Measurements from ENCODE around the gene ZNF296.

Gene ZNF296

DNA sequence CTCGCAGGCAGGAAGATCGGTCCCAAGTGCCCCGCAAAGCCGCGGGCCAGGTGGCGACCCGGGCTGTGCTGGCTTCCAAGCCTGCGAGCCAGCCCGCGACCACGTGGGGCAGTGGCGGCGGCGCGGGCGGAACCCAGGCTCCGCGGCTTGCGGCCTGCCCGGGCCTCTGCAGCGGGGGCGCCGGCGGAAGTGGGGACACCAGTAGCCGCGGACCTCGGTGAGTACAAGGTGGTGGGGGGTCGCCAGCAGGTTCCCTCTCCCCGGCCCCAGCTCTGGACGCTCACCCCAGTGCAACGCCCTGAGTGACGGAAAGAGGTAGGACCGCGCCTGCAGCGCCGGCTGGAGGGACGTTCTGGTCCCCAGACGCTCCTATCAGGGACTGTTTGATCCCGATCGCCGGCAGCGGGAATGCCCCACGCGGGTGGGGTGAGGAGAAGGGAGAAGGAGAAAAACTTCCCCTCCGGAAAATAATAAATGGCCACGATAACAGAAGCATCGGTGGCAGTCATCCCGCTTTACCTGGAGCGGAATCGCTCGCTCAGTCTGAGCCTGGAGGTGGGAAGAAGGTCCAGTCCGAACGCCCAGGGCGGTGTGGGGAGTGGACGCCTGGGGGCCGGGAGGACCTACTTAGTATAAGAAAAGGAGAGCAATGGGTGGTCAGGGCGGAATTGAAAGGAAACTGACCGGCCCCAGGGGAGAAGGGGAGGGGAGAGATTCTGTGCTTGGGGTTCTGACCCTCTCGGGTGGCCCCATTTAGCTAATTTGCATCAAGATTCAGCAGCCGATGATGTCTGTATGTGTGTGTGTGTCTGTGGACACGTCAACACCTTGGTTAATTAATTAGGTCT, 3.0 kb upstream of the ZNF296 start, which contains the start of gene GEMIN7:
TSS of gene GEMIN7 (plus strand) at position 198 of the 848 bp plus-strand sequence. CDS start 10,855 bp downstream, outside the sequence.
- DNase-seq: no peak

DNA sequence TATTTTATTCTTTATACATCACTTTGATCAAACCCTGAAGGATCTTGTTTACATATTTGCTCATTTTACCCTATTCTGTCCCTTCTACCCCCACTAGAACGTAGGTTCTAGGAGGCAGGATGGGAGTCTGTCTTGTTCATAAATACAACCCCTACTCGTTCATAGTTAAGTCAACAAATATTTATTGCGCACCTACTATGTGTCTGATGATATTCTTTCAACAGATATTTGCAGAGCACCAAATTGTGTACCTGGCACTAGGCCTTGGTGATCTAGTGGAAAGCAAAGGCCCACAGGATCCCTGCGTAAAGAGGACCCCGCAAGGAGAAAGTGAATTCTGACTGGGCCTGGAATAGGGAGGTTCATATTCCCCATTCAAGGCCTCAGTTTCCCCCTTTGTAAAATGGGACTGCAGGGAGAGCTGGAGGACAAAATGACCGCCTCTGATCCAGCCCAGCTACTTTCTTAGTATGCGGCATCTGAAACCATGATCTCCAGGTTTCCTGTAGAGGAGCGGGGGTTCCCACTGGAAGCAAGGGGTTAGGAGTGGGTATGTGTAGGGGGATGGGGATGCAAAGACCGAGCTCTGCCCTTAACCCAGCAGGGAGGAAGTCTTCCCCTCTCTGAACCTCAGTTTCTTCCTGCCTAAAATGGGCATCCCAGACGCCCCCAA, 2.2 kb upstream of the ZNF296 start:
- DNase-seq: no peak

DNA sequence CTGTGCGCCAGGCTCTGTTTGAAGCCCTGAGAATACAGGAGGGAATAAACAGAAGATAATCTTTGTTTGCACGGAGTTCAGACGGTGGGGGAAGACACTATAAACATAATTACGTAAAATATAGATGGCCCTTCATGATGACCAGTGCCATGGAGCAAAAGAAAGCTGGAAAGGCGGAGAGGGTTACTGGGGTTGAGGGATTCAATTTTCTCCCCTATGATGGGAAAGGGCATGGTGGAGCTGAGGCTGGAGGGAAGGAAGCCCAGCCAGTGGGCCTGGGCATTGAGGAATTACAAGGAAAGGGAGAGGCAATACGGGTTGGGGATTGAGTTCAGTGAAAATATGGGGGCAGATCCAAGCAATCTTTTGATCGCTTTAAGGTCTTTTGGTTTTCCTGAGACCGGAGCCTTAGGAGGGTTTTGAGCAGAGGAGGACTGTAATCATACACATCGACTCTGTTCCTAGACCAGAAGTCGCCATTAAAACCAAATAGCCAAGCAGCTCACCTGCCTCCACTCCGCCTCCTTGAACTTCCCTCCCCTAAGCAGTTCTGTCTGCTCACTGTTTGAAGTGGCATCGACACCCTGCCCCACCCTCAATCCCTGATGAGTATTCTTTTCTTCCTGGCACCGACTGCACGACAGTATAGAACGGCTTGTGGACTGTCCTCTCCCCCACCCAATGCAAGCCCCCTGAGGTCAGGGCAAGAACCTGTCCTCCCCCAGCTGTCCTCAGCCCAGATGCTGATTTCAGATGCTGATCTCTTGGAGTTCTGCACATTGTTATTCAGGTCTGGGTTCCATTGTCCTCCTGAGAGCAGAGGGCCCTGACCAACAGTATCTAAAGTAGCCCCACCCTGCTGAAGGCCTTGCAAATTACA, 813 bp upstream of the ZNF296 start:
- no peak for DNase-seq

DNA sequence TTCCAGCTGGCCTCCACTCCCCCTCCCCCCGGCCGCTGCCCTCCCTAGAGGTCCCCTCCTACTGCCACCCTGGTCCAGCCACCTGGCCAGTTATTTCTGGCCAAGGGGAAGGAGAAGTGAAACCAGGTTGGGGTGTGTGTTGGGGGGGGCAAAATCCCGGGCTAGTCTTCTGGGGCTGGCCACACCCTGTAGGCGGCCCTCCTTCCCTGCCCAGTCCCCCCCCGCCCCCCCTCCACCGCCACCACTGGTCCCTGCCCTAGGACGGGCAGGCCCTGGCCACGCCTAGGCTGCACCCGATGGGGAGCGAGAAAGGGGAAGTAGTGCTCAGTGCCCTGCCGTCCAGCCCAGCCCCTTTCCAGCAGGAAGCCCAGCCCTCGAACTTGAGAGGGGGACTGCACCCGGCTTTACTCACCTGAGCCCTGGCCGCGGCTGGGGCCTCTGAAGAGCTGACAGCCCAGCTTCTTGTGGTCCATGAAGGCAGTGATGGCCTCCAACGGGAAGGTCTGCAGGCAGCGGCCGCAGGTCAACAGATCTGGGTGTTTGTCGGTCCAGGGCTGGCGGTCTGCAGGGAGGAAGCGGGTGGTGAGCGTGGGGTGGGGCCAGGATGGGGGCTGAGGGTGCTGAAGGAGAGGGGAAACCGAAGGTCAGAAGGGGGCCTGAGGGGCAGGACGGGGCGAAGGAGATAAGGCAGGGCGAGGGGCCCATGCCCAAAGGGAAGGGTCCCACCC, 813 bp downstream of the ZNF296 start:
- peak; percentile 50 for DNase-seq

DNA sequence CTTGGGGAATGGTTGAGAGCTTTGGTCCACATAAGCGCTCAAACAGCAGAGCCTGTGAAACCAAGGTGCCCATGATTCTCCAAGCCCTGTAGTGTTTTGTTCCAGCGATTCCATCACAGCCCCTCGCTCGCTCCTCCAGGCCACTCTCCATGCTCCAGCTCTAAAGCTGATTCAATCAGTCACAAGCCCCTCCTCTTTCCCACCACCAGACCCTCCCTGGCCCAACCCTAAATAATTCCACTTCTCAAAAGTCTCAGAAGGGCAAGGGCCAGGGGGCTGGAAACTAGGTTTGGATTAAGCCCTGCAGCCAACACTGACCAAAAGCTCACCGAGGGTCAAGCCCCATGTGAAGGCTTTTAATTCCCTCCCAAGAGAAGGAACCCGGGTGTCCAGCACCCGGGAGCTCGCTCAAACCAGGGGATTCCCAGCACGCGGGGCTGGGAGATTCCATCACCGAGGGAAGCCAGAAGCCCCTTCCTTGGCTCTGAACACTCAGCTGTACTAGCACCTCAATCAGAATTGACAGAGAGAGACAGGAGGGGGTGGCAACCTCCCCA, 1.5 kb downstream of the ZNF296 start:
- no peak for DNase-seq

DNA sequence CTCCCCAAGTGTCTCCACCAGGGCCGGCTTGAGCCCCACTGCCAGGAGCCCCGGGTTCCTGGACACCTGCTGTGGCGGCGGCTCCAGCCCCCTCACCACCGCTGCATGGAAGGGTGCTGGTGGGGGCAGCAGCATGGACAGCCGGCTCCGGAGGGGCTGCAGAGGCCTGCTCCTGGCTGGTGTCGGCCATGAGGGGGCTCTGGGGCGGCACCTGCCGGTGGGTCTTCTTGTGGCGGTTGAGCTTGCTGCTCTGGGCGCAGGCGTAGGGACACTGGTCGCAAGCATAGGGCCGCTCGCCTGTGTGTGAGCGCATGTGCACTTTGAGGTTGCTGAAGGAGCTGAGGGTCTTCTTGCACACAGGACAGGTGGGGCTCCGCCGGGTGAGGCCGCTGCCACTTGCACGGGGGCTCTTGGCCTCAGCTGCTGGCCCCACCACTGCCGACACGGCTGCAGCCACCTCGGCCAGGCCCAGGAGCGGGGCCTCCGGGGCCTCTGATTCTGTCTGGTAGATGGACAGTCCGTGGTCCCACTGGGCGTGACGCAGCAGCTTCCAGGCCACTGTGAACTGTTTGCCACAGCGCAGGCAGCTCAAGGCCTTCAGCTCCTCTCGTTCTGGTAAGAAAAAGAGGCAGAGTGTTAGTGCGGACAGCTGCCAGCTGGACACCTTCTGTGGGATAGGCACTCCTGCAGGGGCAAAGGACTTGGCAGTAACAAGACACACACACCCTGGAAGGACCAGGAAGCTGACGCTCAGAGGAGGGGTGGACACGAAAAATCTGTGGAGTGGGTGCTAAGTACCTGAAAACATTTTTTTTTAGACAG, 4.1 kb downstream of the ZNF296 start:
- no peak for DNase-seq

DNA sequence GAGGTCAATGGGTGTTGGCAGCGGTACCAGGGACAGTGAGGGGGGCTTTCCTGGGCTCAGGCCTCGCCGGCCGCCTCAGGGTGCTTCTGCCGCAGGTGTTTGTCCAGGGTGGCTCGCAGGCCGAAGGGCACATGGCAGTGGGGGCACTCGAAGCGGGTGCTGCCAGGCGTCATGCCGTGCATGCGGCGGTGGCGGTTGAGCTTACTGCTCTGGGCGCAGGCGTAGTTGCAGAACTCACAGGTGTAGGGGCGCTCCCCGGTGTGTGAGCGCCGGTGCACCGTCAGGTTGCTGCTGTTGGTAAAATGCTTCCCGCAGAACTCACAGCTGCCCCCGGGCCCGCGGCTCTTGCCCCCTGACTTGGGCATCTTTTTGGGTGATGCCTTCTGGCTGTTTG, 4.7 kb downstream of the ZNF296 start:
- DNase-seq: no peak

DNA sequence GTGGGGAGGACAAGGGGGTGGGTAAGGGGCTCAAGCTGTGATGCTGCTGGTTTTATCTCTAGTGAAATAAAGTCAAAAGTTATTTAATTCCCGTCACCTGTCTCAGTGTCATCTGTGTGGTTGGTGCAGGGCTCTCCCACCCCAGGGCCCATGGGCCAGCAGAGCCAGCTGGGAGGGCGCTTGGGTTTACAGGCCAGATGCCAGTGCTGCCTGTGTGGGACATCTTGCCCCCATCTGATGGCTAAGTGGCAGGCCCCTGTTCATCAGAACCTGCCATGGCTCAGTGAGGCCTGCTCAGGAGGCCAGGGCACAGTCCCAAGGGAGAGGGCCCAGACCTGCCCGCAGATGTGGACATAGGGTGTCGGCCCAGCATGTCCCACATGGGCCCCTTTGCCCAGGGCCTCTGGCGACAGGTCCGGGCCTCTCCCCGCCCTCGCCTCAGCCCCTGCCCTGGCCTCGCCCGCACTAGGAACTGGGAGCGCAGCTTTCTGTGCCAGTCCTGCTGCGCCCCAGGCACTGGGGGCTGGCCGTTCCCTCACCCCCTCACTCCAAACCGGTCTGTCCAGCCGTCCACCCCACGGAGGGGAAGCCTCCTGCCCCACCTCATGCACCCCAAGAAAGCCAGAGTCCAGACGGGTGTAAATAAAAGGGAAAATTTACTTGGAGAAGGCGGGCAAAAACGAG, 5.3 kb downstream of the ZNF296 start:
- no peak for DNase-seq

DNA sequence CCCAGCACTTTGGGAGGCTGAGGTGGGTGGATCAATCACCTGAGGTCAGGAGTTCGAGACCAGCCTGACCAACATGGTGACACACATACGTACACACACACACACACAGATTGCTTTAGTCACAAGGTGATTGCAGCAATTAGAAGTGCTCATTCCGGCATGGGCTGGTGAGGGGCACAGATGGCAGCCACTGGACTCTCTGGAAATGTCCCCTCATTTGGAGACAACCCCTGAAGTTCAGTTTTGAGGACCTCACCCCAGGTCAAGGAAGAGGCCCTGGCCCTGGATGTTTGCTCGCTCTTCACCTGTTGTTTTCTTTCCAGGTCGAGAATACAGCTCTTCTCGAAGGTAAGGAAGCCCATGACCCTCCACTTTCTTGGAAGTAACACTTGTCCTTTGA, 6.1 kb downstream of the ZNF296 start:
- DNase-seq: no peak

DNA sequence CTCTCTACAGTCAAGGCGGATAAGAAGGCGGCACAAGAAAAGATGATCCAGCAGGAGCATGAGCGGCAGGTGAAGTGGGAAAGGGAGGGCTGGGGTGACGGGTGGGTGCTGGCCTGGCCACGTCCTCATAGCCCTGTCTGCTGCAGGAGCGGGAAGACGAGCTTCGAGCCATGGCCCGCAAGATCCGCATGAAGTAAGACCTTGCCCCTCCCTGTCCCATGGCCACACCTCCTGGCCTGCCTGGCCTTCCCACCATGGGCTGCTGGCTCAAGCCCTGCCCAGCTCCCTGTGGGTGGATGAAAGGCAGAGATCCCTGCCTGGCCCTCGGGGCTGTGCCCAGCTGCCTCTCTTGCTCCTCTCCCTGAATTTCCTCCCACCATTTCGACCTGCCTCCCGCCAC, 7.2 kb downstream of the ZNF296 start:
- DNase-seq: no peak

DNA sequence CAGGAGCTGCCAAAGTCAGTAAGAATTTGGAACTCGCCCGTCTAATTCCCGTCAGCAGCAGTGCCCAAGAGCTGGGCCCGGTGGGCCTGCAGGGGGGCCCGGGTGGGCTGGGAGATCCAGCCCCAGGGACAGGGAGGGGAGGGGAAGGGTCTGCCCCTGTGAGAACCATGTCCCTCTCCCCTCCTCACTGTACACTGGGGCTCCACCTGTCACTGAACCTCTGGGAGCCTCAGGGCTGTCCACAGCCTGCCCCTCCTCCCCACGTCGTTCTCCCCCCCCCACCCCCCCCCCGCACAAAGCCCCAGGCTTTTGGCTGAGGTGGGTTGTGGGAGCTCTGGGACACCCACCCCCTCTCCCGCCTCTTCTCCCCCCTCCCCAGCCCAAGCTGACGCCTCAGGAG, 8.2 kb downstream of the ZNF296 start:
- no peak for DNase-seq

DNA sequence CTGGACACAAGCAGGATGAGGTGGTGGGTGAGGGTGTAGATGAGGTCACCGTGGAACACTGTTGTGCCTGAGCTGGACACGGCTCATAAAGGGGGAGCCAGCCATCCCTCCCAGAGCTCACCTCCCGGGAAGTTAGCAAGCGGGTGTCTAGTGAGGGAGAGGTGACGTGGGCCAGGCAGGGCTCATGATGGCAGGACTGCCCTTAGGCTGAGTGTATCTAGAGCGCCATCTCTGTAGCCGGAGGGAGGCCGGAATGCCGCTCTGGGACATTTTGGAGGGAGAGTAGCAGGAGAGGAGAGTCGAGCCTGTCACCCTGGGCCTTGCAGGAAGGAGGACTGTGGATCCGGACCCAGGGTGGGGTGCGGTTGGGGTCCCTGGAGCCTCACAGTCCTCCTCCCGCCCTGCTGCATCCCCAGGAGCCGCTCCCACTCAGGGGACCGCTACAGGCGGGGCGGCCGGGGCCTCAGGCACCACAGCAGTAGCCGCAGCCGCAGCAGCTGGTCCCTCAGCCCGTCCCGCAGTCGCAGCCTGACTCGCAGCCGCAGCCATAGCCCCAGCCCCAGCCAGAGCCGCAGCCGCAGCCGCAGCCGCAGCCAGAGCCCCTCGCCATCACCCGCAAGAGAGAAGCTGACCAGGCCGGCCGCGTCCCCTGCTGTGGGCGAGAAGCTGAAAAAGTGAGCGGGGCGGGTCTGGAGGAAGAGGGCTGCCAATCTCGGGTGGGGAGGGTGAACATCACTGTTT, 9.2 kb downstream of the ZNF296 start:
- no peak for DNase-seq

DNA sequence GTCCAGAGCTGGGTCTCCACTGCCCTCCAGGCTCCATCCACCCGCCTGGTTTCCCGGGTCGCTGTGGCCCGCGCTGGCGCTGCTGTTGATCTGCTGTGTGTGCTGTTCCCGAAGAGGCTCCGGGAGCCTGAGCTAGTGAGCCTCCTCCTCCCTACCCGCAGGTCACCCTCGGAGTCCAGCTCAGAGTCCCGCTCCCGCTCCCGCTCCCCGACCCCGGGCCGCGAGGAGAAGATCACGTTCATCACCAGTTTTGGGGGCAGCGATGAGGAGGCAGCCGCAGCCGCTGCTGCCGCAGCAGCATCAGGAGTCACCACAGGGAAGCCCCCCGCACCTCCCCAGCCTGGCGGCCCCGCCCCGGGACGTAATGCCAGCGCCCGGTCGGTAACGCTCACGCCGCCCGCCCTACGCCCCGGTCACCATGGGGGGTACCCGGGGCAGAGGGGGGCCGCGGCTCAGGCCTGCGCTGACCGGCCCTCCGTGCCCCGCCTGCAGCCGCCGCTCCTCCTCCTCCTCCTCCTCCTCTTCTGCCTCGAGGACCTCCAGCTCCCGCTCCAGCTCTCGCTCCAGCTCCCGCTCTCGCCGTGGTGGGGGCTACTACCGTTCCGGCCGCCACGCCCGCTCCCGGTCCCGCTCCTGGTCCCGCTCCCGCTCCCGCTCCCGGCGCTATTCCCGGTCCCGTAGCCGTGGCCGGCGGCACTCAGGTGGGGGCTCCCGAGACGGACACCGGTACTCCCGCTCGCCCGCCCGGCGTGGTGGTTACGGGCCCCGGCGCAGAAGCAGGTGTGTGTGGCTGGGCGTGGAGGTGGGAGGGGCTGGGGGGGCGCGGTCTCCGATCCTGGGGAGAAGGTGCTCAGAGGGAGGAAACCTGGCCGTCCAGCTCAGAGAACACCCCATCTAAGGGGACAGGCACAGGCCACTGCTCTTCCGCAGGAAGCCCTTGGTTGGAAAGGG, 12.2 kb downstream of the ZNF296 start:
- DNase-seq: no peak

DNA sequence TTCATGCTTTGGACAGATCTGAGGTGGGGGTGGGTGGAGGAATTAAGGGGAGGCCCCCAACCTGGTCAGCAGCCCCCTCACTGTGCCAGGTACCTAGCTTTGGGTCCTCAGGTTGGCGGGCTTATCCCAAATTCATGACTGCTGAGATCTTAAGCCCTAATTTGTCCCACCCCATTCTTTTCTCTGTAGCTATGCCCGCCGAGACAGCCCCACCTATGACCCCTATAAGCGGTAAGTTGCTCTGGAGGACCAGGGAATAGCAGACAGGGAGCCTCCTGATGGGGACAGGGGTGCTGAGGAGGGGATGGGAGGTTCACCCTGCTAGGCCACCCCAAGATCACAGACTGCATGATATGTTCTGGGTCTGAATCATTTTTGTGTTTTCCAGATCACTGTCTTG, 14.3 kb downstream of the ZNF296 start:
- no peak for DNase-seq

DNA sequence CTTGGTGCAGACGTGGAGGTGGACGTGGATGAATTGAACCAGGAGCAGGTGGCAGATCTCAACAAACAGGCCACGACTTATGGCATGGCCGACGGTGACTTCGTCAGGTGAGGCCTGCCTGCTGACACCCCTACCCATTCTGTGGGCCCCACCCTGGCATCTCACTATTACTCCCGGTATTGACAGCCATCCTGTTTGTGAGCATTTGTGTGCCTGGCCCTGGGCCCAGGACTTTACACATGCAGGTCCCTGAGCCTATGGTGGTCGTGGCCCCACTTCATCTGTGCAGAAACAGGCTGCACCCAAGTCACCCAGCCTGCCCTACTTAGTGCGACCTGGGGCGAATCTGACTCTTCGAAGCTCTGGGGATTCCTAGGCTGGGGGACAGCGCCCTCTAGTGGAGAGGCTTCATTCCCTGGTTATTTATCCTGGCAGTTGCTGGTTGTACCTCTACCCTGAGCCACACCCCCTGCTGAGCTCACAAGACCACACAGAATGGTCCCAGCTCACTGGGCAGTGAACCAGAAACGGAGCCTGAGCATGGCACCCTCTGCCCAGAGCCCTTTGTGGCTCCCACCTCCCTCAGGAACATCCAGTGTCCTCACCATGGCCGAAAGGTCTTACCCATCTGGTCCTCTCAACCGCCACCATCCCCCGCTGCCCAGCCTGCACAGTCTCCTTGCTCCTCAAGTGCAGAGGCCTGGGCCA, 16.9 kb downstream of the ZNF296 start:
- no peak for DNase-seq

DNA sequence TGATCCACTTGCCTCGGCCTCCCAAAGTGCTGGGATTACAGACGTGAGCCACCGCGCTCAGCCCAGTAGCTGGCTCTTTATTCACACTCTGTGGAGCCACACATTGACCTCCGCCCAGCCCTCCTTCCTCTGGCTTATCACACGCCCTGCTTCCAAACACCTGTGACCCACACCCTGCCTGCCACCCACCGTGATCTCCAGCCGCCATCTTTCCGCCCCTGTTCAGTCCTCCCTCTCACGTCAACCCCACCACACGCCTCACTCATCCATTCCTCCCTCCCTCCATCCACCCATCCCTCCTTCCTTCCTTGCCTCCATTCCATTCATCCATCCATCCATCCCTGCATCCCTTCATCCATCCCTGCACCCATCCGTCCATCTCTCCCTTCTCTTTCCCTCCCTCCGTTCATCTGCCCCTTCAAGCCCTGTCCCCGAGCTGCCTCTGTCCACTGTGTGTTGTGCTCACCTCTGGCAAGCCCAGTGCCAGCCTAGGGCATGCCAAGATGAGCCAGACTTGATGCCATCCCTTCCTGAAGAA, 17.6 kb downstream of the ZNF296 start:
- no peak for DNase-seq

DNA sequence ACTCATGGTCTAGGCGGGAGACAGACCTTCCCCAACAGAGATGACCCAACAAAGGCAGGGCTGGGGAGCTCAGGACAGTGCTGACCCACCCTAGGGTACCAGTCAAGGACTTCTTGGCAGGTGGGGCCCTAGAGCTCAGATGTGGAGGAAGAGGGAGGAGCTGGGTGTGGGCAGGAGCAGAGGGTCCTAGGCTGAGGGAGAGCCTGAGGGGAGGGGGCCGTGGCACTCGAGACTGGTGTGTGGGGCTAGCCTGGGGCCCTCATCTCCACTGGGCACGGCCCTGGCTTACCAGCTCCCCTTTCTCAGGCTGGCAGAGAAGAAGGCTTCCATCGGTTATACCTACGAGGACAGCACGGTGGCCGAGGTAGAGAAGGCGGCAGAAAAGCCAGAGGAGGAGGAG, 18.8 kb downstream of the ZNF296 start:
- DNase-seq: no peak

DNA sequence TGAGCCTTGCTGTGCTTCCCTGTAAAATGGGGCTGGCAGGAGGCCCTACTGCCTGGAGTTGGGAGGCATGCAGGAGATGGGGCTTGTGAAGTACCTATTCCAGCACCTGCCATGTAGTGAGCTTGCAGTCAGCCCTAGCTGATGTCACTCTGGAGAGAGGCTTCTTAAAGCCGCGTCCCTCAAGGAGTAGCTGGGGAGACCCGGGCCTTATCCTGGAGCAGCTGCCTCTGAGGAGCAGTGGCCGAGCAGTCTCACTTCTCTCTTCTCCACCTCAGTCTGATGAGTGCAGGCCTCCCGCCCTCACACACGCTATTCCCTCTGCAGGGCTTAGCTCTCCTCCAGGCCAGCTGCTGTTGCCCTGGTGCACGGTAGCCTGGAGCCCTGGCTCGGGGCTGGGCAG, 19.4 kb downstream of the ZNF296 start:
- no peak for DNase-seq

Data from SIG-M5 (cell line).